Endothelial cell of umbilical vein (primary cell): ENCODE measurements around the gene CNTFR. TPM values are rescaled to one million over a fixed set of nuclear protein-coding genes. Genes with fewer than 3 reads are reported as not detected.

Source experiments
- BruUV-seq: library from RNA; stranded (reverse); fragments of 400-500 nt; replicated peaks from 2 replicates; lab custom pipeline; 2021; lab: Mats Ljungman, UMichigan
- CTCF ChIA-PET: fragments of 300-600, 350-600 bp; sonication (Branson Sonifier 250); formaldehyde crosslinking; loops from one replicate; lab custom pipeline; 2021; ENCODE audit warnings: antibody characterized with exemption, inconsistent platforms; lab: Charles Lee
- POLR2A ChIA-PET: fragments of 300-600, 350-600 bp; sonication (Branson Sonifier 250); formaldehyde crosslinking; loops from one replicate; lab custom pipeline; 2021; ENCODE audit warnings: antibody characterized with exemption, inconsistent platforms; lab: Charles Lee
- DNase-seq: peaks from one replicate; pipeline ENCODE4 v3.0.0-alpha.2; 2011; ENCODE audit warnings: low read depth, low spot score
- FAIRE-seq: peaks from 2 replicates; lab custom pipeline; 2011; peaks lifted over from hg19 to GRCh38; lab: Jason Lieb, UNC
- H2AFZ ChIP-seq: 2 replicates; pipeline ENCODE4 v1.6.0; 2012; ENCODE audit warnings: low read depth, low read length, control low read depth, inconsistent platforms
- H3K27ac ChIP-seq: 2 replicates; pipeline ENCODE4 v1.5.1; 2011; ENCODE audit warnings: low read depth, mild to moderate bottlenecking, control low read depth, low read length, moderate library complexity; ENCODE audit not compliant: insufficient read depth
- H3K27me3 ChIP-seq, 2 experiments: 2 replicates each; pipeline versions ENCODE4 v1.6.0 to v1.6.1; 2011; ENCODE audit warnings: low read length in 2 of 2, mixed read lengths in 1 of 2; ENCODE audit not compliant: control insufficient read depth in 2 of 2, insufficient read depth in 2 of 2
- H3K36me3 ChIP-seq, 2 experiments: 2 replicates in 1 of 2; 3 replicates in 1 of 2; pipeline ENCODE4 v1.5.1; 2011; ENCODE audit warnings: low read length in 2 of 2, mild to moderate bottlenecking in 1 of 2, moderate library complexity in 1 of 2; ENCODE audit not compliant: control insufficient read depth in 2 of 2, insufficient read depth in 2 of 2; ENCODE audit errors: extremely low read depth in 1 of 2
- H3K4me1 ChIP-seq: 3 replicates; pipeline ENCODE4 v1.5.1; 2011; ENCODE audit warnings: mild to moderate bottlenecking, low read length; ENCODE audit not compliant: control insufficient read depth, insufficient read depth; ENCODE audit errors: extremely low read depth
- H3K4me2 ChIP-seq: 2 replicates; pipeline ENCODE4 v1.6.1; 2011; ENCODE audit warnings: low read length, control low read depth, mixed read lengths; ENCODE audit not compliant: insufficient read depth
- H3K4me3 ChIP-seq, 3 experiments: fragments of 200-600 bp in 1 of 3; sonication (generic), shearing (Covaris generic) in 1 of 3; replicated peaks in 1 of 3; 2 replicates each; pipeline ENCODE4 v1.5.1; 2011 to 2016; ENCODE audit warnings: control low read depth in 3 of 3, low read length in 3 of 3, mild to moderate bottlenecking in 2 of 3, inconsistent platforms in 1 of 3, low read depth in 1 of 3, moderate library complexity in 1 of 3; ENCODE audit not compliant: insufficient read depth in 1 of 3
- H3K79me2 ChIP-seq: 2 replicates; pipeline ENCODE4 v1.6.0; 2012; ENCODE audit warnings: low read length, inconsistent platforms; ENCODE audit not compliant: control insufficient read depth, insufficient read depth
- H3K9ac ChIP-seq: replicated peaks from 2 replicates; pipeline ENCODE3; 2011; ENCODE audit warnings: low read length, control low read depth; ENCODE audit not compliant: insufficient read depth; ENCODE audit errors: extremely low read depth
- H3K9me1 ChIP-seq: replicated peaks from 3 replicates; pipeline ENCODE4 v1.6.0; 2011; ENCODE audit warnings: mild to moderate bottlenecking, low read length; ENCODE audit not compliant: control insufficient read depth, insufficient read depth; ENCODE audit errors: extremely low read depth
- H3K9me3 ChIP-seq: replicated peaks from 2 replicates; pipeline ENCODE4 v1.5.1; 2012; ENCODE audit warnings: low read length, inconsistent platforms; ENCODE audit not compliant: control insufficient read depth, insufficient read depth
- H4K20me1 ChIP-seq: replicated peaks from 2 replicates; pipeline ENCODE3; 2011; ENCODE audit warnings: mild to moderate bottlenecking, low read length; ENCODE audit not compliant: control insufficient read depth, insufficient read depth; ENCODE audit errors: extremely low read depth
- EZH2 ChIP-seq: IDR thresholded peaks from 2 replicates; pipeline ENCODE4 v1.6.1; 2012; ENCODE audit warnings: borderline replicate concordance, low read depth, mild to moderate bottlenecking, moderate library complexity, low read length, inconsistent platforms; ENCODE audit not compliant: severe bottlenecking
- FOS ChIP-seq: IDR thresholded peaks from 2 replicates; pipeline ENCODE4 v1.6.1; 2011; ENCODE audit warnings: mild to moderate bottlenecking, low read length, moderate library complexity, borderline replicate concordance; ENCODE audit not compliant: insufficient read depth
- GATA2 ChIP-seq: IDR thresholded peaks from 2 replicates; pipeline ENCODE4 v1.7.0; 2011; ENCODE audit warnings: low read depth, mild to moderate bottlenecking, moderate library complexity, mixed read lengths, low read length; ENCODE audit not compliant: insufficient read length, insufficient read depth
- JUN ChIP-seq: IDR thresholded peaks from 2 replicates; pipeline ENCODE4 v1.6.1; 2011; ENCODE audit warnings: borderline replicate concordance, low read depth; ENCODE audit not compliant: insufficient read length, insufficient read depth
- MAX ChIP-seq: IDR thresholded peaks from 2 replicates; pipeline ENCODE4 v1.6.1; 2011; ENCODE audit not compliant: insufficient read depth, insufficient read length
- MYC ChIP-seq: IDR thresholded peaks from one replicate; pipeline ENCODE4 v1.6.1; 2011; ENCODE audit warnings: mild to moderate bottlenecking, low read depth, low read length
- POLR2A ChIP-seq: IDR thresholded peaks from 2 replicates; pipeline ENCODE4 v1.6.1; 2012; ENCODE audit warnings: low read depth, mild to moderate bottlenecking, control low read depth, low read length
- POLR2AphosphoS5 ChIP-seq: IDR thresholded peaks from 2 replicates; pipeline ENCODE4 v1.6.1; 2012; ENCODE audit warnings: low read depth, mild to moderate bottlenecking, control low read depth, low read length, moderate library complexity; ENCODE audit not compliant: insufficient read depth
- dilution Hi-C: fragments of 300-500 bp; cut with MboI; formaldehyde crosslinking; loops from one replicate; pipeline ENCODE4 v1.15.0; 2019; ENCODE audit warnings: low sequenced_read_pairs; ENCODE audit not compliant: extremely low pct_ligation_motif_present
- intact Hi-C: fragments of 100-400 bp; cut with micrococcal nuclease; formaldehyde crosslinking; loops from one replicate; pipeline ENCODE4 v1.10.0; 2022
- polyA plus RNA-seq, 4 experiments: library from polyadenylated mRNA; depleted of rRNA in 3 of 4; stranded (reverse) in 3 of 4; unstranded in 1 of 4; fragments of >200 nt; gene quantifications; 2 replicates each; pipeline versions ENCODE4 v1.2.1 to v1.2.3, GENCODE V29; 2011 to 2012; ENCODE audit warnings: missing spikeins in 1 of 4
- total RNA-seq: library from RNA; stranded (reverse); gene quantifications from 2 replicates; pipeline ENCODE4 v1.2.3, GENCODE V29; 2021
- TF ChIP-seq, protein P1 (sequence below), 2 donors: IDR thresholded peaks; 1 replicate in 1 of 2; 2 replicates in 1 of 2; pipeline ENCODE4 v1.5.1; 2011; ENCODE audit warnings: low read length in 2 of 2, mild to moderate bottlenecking in 2 of 2, moderate library complexity in 2 of 2, control low read depth in 1 of 2, inconsistent platforms in 1 of 2, low read depth in 1 of 2; ENCODE audit not compliant: insufficient read depth in 1 of 2; ENCODE audit errors: extremely low read depth in 1 of 2

Gene CNTFR
- total and polyA plus RNA-seq, 2 donors (not counting 3 experiments of a cell fraction or from before 2014, with no cell fraction given): not detected

DNA sequence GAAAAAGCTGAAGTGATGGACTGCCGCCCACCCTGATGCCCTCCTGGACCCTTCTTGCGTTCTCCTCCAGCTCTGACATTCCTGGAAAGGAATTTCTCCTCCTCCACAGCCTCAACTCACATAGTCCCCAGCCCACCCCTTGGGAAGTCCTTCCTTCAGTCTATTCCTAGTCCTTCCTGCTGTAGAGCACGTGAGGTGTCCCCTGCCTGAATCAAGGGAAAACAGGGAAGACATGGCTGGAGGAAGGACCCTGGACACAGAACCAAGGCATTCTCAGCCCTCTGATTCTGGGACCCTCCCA, 35.6 kb upstream of the CNTFR start:
- CTCF ChIA-PET: interaction anchor here (1.4 to 1.9 kb wide), 3 partner anchors 9 to 21 kb away, joined by 4 to 14 read pairs (median 4); no protein-coding TSS in a partner anchor
- POLR2A ChIA-PET: no interaction called here
- Histone ChIP-seq H3K79me2 (no peaks in the 10 kb centered on the region), H3K4me1 (peaks cover 9% of the 10 kb centered on the region), H3K9ac (no peak overlapping the region), H4K20me1 (no peaks in the 10 kb centered on the region), H3K9me1 (no peaks in the 10 kb centered on the region), H2AFZ (no peak overlapping the region), H3K36me3 (no peaks in the 10 kb centered on the region), H3K4me2 (no peak overlapping the region), H3K27me3 (peaks cover 60 to 72% of the 10 kb centered on the region in 2 experiments), H3K27ac (no peak overlapping the region), H3K4me3 (no peak overlapping the region), H3K9me3 (no peaks in the 10 kb centered on the region)
- no TSS peak for BruUV-seq
- TF ChIP-seq EZH2 (no peak), MAX (no peak), FOS (no peak), POLR2A (no peak), MYC (no peak), JUN (no peak), POLR2AphosphoS5 (no peak), GATA2 (no peak)
- TF ChIP-seq, protein P1, sequence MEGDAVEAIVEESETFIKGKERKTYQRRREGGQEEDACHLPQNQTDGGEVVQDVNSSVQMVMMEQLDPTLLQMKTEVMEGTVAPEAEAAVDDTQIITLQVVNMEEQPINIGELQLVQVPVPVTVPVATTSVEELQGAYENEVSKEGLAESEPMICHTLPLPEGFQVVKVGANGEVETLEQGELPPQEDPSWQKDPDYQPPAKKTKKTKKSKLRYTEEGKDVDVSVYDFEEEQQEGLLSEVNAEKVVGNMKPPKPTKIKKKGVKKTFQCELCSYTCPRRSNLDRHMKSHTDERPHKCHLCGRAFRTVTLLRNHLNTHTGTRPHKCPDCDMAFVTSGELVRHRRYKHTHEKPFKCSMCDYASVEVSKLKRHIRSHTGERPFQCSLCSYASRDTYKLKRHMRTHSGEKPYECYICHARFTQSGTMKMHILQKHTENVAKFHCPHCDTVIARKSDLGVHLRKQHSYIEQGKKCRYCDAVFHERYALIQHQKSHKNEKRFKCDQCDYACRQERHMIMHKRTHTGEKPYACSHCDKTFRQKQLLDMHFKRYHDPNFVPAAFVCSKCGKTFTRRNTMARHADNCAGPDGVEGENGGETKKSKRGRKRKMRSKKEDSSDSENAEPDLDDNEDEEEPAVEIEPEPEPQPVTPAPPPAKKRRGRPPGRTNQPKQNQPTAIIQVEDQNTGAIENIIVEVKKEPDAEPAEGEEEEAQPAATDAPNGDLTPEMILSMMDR (IDR thresholded peaks at IDR 0.05; ENCODE audit: extremely low read depth in 1 of 2, insufficient read depth in 1 of 2, low read depth in 1 of 2, low read length in 2 of 2): no peak
- intact Hi-C loops (no loop called here), dilution Hi-C loops (no loop called here)
- DNase-seq (no peak), FAIRE-seq (no peak)
